GM18517 (cell line): Measurements from ENCODE around the gene MEI1.

Experiments
- ATAC-seq: cut with Tn5 transposase; IDR thresholded peaks from one replicate; pipeline ENCODE4 v1.9.1; 2021; ENCODE audit warnings: mild to moderate bottlenecking, moderate library complexity; ENCODE audit not compliant: unreplicated experiment

MEI1 gene

DNA sequence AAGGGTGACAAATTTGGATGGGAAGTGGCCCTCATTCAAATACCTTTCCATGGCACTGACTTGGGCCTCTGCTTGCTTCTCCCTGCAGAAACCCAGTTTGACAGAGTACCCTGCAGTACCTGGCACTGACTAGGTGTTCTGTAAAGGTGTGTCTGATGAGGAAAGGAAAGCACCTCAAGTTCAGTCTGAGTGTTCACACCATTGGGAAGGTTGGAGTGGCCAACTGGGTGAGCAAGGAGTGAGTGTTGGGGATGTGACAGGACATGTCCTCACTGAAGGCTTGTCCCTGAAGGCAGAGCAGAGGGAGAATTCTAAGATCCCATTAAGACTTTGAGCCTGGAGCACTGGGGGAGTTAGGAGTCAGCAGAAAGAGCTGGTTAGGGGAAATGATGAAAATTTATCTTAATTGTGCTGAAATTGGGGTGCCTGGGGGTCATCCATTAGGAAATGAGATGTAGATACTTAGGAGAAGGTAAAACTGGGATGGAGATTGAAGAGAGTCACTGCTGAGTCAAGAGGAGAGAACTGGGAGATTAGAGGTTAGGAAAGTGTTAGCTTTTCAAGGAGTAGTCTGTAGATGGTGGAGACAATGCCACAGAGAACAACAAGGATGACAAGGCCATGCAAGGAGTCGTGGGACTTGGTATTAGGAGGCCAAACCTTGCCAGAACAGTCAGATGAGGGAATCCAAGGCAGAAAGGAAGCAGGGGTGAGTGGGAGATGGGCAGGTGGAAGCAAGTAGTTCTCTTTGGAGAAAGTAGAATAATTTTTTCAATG lies 139.7 kb downstream of the MEI1 start:
- no peak for ATAC-seq

DNA sequence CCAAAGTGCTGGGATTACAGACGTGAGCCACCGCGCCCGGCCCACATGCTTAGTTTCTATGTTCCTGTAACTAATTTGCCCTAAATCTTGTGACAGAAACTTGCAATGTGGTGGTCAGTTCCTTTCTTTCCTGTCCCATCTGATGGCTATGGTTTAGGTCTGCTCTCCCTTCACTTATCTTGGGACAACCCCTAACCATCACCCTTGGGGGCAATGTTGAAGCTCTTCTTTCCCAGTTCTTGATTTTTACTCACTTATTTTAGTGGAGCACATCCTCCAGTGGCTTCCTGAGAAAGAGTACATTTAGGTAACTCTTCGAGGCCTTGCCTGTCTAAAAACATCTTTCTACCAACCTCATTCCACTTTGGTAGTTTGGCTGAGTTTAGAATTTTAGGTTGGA lies 140.9 kb downstream of the MEI1 start:
- no peak for ATAC-seq

DNA sequence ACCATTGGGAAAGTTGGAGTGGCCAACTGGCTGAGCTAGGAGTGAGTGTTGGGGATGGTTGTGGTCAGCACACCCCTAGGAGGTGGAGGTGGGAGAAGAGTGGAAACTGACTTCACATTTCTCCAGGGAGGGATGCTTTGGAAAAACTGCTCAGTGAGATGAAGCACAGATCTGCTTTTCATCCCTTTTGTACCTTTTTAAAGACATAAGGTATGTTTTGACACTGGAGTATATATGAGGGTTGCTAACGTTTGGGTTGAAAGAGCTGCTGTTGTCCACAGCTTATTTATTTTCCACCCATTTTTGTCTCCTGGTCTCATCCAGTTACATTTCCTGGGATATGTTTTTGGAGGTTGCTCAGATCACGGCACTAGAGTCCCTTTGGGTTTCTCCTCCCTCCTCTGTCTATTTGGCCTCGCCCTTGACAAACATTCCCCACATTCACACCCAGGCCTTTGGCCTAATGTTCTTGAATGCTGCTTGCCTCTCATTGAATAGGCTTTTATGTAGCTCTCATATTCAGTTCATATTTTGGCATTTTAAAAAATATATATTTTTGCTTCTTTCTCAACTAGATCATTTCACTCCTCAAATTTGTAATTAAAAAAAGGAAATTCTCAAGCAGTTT lies 141.9 kb downstream of the MEI1 start:
- no peak for ATAC-seq

DNA sequence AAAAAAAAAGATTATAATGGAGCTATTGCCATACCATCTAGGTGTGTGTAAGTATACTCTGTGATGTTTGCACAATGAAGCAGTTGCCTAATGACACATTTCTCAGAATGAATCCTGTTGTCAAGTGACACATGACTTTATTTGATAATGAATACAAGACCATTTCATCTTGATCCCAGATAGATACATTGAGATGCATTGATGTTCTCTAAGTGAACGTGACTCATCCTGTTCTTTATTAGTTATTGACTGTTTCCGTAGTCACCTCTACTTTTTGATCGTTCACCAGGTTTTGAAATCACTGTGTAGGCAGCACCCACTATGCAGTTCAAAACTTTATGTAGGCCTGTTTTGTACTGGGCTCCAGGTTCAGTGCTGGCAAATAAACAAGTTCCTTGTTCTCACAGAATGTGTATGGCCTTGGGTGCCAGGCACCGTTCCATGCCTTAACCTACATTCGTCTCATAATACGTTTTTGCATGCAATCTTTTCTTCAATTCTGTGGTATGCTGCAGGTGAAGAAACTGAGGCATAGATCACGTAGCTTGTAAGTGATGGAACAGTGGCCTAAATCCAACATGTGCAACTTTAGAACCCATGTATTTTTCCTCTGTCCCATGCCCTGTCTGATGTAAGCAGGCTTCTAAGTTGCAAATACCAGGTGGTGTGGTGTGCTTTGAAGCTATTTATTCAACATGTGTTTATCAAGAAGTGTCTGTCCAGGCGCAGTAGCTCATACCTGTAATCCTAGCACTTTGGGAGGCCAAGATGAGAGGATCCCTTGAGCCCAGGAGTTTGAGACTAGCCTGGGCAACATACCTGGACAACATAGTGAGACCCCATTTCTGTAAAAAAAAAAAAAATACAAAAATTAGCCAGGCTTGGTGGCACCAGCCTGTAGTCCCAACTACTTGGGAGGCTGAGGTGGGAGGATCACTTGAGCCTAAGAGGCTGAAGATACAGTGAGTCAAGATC lies 144.0 kb downstream of the MEI1 start:
- ATAC-seq: no peak

DNA sequence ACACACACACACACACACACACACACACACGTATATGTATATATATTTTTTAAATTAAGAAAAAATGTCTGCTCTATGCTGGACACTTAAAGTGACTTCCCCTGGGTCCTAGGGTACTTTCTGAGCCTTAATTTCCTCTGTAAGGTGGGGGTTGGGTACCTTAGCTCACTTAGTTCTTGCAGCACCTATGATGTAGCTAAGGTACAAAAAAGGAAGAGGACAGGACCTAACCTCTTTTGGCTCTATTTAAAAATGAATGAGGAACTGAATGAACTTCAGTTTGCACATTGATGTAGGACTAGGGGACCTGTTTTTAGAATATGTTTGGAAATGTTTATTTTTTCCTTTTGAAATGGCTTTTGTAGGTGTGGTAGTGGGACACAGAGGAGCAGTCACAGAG lies 144.7 kb downstream of the MEI1 start:
- no peak for ATAC-seq

DNA sequence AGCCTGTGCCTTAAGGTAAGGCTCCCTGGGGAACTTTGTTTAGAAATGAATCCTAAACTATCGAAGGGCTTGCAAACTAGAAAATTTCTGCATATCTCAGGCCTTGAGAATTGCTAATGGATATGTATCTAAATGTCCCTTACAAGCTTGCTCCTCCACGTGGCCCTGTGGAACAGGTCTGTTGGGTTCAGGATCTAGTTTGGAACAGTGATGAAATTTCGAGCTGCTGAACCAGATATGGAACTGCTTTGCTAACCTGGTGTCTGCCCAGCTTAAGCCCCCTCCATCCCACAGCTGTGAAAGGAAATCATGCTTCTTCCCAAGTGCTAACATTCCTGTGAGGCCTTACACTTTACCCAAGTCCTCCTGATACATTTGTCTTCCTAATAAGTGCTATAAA lies 145.2 kb downstream of the MEI1 start:
- no peak for ATAC-seq

DNA sequence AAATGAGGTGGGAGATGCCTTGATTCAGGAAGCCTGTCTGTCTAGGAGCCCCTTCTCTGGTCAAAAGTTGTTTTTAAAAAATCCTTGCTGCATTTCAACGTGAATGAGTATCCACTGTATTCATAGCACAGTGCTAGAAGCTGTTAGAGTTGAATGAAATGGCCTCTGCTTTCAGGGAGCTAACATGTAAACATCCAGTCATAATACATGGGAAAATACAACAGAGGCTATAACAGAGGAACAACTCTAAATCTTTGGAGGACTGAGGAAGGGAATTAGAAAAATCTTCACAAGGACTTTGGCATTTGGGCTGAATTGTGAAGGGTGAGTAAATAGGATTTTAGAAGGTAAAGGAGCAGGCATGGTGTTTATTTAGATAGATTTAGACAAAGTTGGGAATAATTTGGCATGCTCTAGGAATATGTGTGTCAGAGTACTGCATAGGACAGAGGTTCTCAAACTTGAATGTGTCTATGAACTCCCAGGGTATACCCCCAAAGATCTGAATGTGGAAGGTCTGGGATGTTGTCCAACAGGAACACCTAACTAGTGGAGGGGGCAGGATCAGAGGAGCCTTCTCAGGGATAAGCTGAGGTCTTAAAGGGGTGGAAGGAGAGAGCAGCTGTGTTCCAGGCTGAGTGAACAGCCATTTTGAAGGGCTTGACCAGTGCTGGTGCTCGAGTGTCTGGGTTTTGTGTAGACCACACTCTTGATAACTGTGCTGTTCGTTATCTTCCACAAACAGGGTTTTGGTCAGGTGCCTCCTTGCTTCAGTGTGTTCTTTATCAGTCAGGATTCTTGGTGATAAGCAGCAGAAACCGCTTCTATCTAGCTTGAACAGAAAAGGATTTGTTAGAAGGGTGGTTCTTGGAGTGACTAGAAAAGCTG lies 146.3 kb downstream of the MEI1 start:
- ATAC-seq: no peak

DNA sequence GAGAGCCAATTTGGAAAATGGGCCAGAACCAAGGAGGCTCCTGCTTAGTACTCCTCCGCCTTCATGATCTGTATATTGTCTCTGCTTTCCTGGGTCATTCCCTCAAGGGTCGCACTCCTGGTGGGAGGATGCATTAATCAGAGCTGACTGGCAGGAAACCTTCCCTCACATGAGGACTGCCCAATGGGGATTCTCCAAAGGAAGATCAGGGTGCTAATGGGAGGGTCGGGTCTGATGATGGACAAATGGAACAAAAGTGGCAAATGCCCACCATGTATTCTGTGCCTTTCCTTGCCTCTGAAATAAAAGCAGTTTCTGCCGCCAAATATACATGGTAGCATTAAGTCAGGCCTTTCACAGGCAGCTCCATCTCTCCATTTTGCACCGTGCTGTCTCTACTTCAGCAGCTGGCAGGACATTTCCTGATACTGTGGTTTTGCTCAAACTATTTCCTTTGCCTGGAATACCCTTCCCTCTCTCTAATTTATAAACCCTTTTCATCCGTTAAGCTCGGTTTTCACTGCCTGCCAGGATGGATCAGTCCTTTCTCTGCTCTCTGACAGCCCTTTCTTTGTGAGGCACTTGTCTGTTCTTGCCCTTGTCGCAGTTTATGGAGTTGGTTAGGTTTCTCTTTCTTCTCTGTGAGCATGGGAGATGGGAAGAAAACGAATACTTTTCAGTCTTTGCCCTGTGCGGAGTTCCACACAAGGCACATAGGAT lies 147.1 kb downstream of the MEI1 start:
- ATAC-seq: no peak

DNA sequence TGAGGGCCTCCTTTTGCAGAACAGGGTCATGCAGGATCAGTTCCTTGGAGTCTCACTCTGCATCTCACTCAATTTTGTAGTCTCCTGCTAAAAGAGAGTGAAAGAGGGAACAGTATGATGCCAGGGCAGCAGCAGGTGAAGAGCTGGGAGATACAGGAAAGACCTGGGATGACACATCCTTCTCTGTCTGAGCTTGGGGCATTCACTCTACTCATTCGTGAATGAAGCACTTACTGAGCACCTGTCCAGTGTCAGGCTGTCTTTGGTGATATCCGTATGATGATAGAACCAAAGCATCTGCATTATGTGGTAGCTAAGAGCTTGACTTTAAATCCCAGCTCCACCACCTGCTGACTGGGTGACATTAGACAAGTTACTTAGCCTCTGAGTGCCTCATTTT lies 148.0 kb downstream of the MEI1 start:
- no peak for ATAC-seq

DNA sequence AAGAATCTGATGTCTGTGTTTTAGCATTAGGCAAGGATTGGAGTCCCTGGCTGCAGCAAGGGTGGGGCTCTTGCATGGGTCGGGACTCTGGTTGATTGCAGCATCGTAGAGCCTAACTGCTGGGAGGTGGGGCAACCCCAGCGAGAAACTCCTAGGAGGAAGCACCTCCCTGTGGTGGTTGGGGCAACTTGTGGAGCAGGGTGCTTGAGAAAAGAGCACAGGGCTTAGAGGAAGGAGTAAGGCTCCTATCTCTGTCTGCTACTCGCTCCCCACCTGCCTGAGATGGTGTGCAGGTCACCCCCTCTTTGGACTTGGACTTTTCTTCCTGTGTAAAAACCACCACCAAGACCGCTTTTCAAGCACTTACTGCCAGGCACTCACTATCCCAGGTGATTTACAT lies 149.2 kb downstream of the MEI1 start:
- no peak for ATAC-seq
